ENCODE data around the gene GJA9.

The GJA9 gene

GRCh38 chr1:38829368-38829767, 52.0 kb downstream of the GJA9 start:
- no peak for FAIRE-seq

GRCh38 chr1:38827318-38827717, 54.1 kb downstream of the GJA9 start:
- no peak for FAIRE-seq

GRCh38 chr1:38826886-38827285, 54.5 kb downstream of the GJA9 start:
- FAIRE-seq, result no peak

- FAIRE-seq, result no peak
These were observed 55.1 kb downstream of the GJA9 start for GRCh38 chr1:38826262-38826661.
